PC-9 (cell line): Measurements from ENCODE around the gene RTN3. TPM values are rescaled to one million over a fixed set of nuclear protein-coding genes. Genes with fewer than 3 reads are reported as not detected.

Source experiments
- BruUV-seq: library from RNA; stranded (reverse); fragments of 400-500 nt; replicated peaks from 2 replicates; lab custom pipeline; 2021; lab: Mats Ljungman, UMichigan
- CTCF ChIA-PET: fragments of 300-600 bp; sonication (Branson Sonifier 250); formaldehyde crosslinking; loops from one replicate; lab custom pipeline; 2022; ENCODE audit warnings: antibody characterized with exemption; lab: Charles Lee
- POLR2A ChIA-PET: fragments of 300-600 bp; sonication (Branson Sonifier 250); formaldehyde crosslinking; loops from one replicate; lab custom pipeline; 2022; ENCODE audit warnings: antibody characterized with exemption; ENCODE audit not compliant: unreplicated experiment; lab: Charles Lee
- DNase-seq, 2 experiments: peaks; one replicate each; pipeline versions ENCODE4 v3.0.0 to v3.0.0-alpha.2; 2015 to 2022; ENCODE audit warnings: mixed read lengths in 1 of 2
- H2AFZ ChIP-seq: fragments of 200-600 bp; sonication (generic); 2 replicates; pipeline ENCODE4 v1.8.1; 2017; ENCODE audit warnings: antibody characterized with exemption
- H3F3A ChIP-seq: fragments of 200-600 bp; sonication (generic); 2 replicates; pipeline ENCODE4 v1.8.1; 2017; ENCODE audit warnings: antibody characterized with exemption, mild to moderate bottlenecking, low read depth; ENCODE audit not compliant: insufficient read depth
- H3K27ac ChIP-seq: fragments of 200-600 bp; sonication (generic); 2 replicates; pipeline ENCODE4 v1.6.1; 2016; ENCODE audit warnings: mixed run types
- H3K27me3 ChIP-seq: fragments of 200-600 bp; sonication (generic); 2 replicates; pipeline ENCODE4 v1.6.1; 2016; ENCODE audit warnings: low read depth, mixed run types; ENCODE audit not compliant: insufficient read depth
- H3K36me3 ChIP-seq: fragments of 200-600 bp; sonication (generic); 2 replicates; pipeline ENCODE4 v1.6.1; 2016; ENCODE audit warnings: low read depth, mixed run types
- H3K4me1 ChIP-seq: fragments of 200-600 bp; sonication (generic); replicated peaks from 2 replicates; pipeline ENCODE4 v1.6.1; 2016; ENCODE audit warnings: mixed run types; ENCODE audit not compliant: insufficient read depth
- H3K4me2 ChIP-seq: fragments of 200-600 bp; sonication (generic); 2 replicates; pipeline ENCODE4 v1.6.1; 2017; ENCODE audit warnings: mixed run types
- H3K4me3 ChIP-seq: fragments of 200-600 bp; sonication (generic); 2 replicates; pipeline ENCODE4 v1.6.1; 2016; ENCODE audit warnings: mixed run types
- H3K79me2 ChIP-seq: fragments of 200-600 bp; sonication (generic); 2 replicates; pipeline ENCODE4 v1.6.1; 2017; ENCODE audit warnings: low read depth, mixed run types
- H3K9me2 ChIP-seq: fragments of 200-600 bp; sonication (generic); 2 replicates; pipeline ENCODE4 v1.8.1; 2017; ENCODE audit warnings: mild to moderate bottlenecking; ENCODE audit not compliant: insufficient read depth
- H3K9me3 ChIP-seq: fragments of 200-600 bp; sonication (generic); 2 replicates; pipeline ENCODE4 v1.8.1; 2016; ENCODE audit warnings: low read depth; ENCODE audit not compliant: insufficient read depth
- H4K20me1 ChIP-seq: fragments of 200-600 bp; sonication (generic); 2 replicates; pipeline ENCODE4 v1.8.1; 2017; ENCODE audit not compliant: insufficient read depth
- CTCF ChIP-seq: fragments of 200-600 bp; sonication (generic); conservative IDR thresholded peaks from 2 replicates; pipeline ENCODE4 v1.6.1; 2017; ENCODE audit warnings: mixed run types, antibody characterized with exemption, mild to moderate bottlenecking, moderate library complexity
- EZH2 ChIP-seq: fragments of 200-600 bp; sonication (generic); IDR thresholded peaks from 2 replicates; pipeline ENCODE4 v1.8.0; 2017; ENCODE audit warnings: antibody characterized with exemption, low read depth
- intact Hi-C: fragments of 100-400 bp; cut with micrococcal nuclease; formaldehyde crosslinking; loops from one replicate; pipeline ENCODE4 v1.10.0; 2022; ENCODE audit not compliant: unreplicated experiment
- total RNA-seq: library from RNA; stranded (reverse); gene quantifications from 2 replicates; pipeline ENCODE4 v1.2.3, GENCODE V29; 2021

RTN3 gene
- total RNA-seq, 1 experiment from 2014 or later: 279 TPM

GRCh38 chr11:63711838-63712237 lies 30.5 kb downstream of the RTN3 start:
- Histone ChIP-seq H3K4me1 (0 out of 2 replicates have a peak, but pooled peaks cover 4% of the 10 kb centered on the region), H3K79me2 (peaks cover 75% of the 10 kb centered on the region), H3K9me2 (no peaks in the 10 kb centered on the region), H3K4me3 (no peak overlapping the region), H3K27me3 (no peaks in the 10 kb centered on the region), H4K20me1 (peaks cover 39% of the 10 kb centered on the region), H2AFZ (no peak overlapping the region), H3K27ac (no peak overlapping the region), H3K36me3 (no peaks in the 10 kb centered on the region; the same call in 1 of the 2 replicates), H3F3A (0 out of 2 replicates have a peak, but pooled peaks cover 6% of the 10 kb centered on the region), H3K9me3 (no peaks in the 10 kb centered on the region), H3K4me2 (no peak overlapping the region)
- TF ChIP-seq EZH2 (no peak), CTCF (no peak)
- no TSS peak for BruUV-seq
- CTCF ChIA-PET: interaction anchor here (0.6 kb wide), 1 partner anchor 76 kb away, joined by 3 read pairs; no protein-coding TSS in a partner anchor
- POLR2A ChIA-PET: no interaction called here
- intact Hi-C loops: no loop called here
- DNase-seq: no peak

GRCh38 chr11:63713766-63714165 lies 32.5 kb downstream of the RTN3 start:
- H3K27ac ChIP-seq: 0 out of 2 replicates have a peak overlapping the region, but pooled peaks have one; percentile 6
- H2AFZ ChIP-seq: no peak overlapping the region
- TF ChIP-seq EZH2 (no peak), CTCF (no peak)
- H3K27me3 ChIP-seq: no peaks in the 10 kb centered on the region
- no peaks in the 10 kb centered on the region for H3K9me2 ChIP-seq
- H3K4me1 ChIP-seq: 0 out of 2 replicates have a peak, but pooled peaks cover 4% of the 10 kb centered on the region
- H3K4me2 ChIP-seq: no peak overlapping the region
- BruUV-seq: no TSS peak
- CTCF ChIA-PET: no interaction called here
- no peaks in the 10 kb centered on the region; the same call in 1 of the 2 replicates for H3K36me3 ChIP-seq
- POLR2A ChIA-PET: interaction anchor here (0.5 kb wide), 1 partner anchor 558 kb away, joined by 22 read pairs; no protein-coding TSS in a partner anchor
- peaks cover 29% of the 10 kb centered on the region; the same call in 1 of the 2 replicates for H4K20me1 ChIP-seq
- H3K79me2 ChIP-seq: peaks cover 56% of the 10 kb centered on the region
- H3K9me3 ChIP-seq: no peaks in the 10 kb centered on the region
- DNase-seq: no peak
- intact Hi-C loops: no loop called here
- 0 out of 2 replicates have a peak, but pooled peaks cover 6% of the 10 kb centered on the region for H3F3A ChIP-seq
- H3K4me3 ChIP-seq: no peak overlapping the region

GRCh38 chr11:63716046-63716445 lies 34.7 kb downstream of the RTN3 start:
- ChIA-PET CTCF (interaction anchor here (0.6 kb wide), 1 partner anchor 156 kb away, joined by 3 read pairs; no protein-coding TSS in a partner anchor), POLR2A (no interaction called here)
- peaks cover 52% of the 10 kb centered on the region for H3K79me2 ChIP-seq

More at GRCh38 chr11:63716046-63716445, 34.7 kb downstream of the RTN3 start:
- Histone ChIP-seq H3K4me3 (no peak overlapping the region), H3K4me1 (0 out of 2 replicates have a peak, but pooled peaks cover 4% of the 10 kb centered on the region), H4K20me1 (peaks cover 27% of the 10 kb centered on the region), H3F3A (0 out of 2 replicates have a peak, but pooled peaks cover 11% of the 10 kb centered on the region), H3K9me3 (no peaks in the 10 kb centered on the region), H3K9me2 (no peaks in the 10 kb centered on the region), H3K27me3 (no peaks in the 10 kb centered on the region), H3K36me3 (no peaks in the 10 kb centered on the region; the same call in none of the 2 replicates), H2AFZ (no peak overlapping the region), H3K27ac (peak overlapping the region; percentile 21), H3K4me2 (no peak overlapping the region)
- DNase-seq: no peak
- intact Hi-C loops: no loop called here
- no TSS peak for BruUV-seq
- TF ChIP-seq CTCF (no peak), EZH2 (no peak)
